HG02884 (cell line): ENCODE results near the gene PDLIM7.
A peak's percentile ranks its signal among the peaks of the same experiment; 100 is the strongest.

Experiments used
- ATAC-seq: cut with Tn5 transposase; IDR thresholded peaks from one replicate; pipeline ENCODE4 v1.9.1; 2021; ENCODE audit warnings: mild to moderate bottlenecking, moderate library complexity; ENCODE audit not compliant: unreplicated experiment

The PDLIM7 gene

GRCh38 chr5:177458912-177459350 lies 38.5 kb downstream of the PDLIM7 start:
- ATAC-seq: no peak

GRCh38 chr5:177457852-177458681 lies 39.3 kb downstream of the PDLIM7 start:
- no peak for ATAC-seq

- ATAC-seq: peak; percentile 48
Observed at GRCh38 chr5:177456976-177457851, 40.2 kb downstream of the PDLIM7 start.

- no peak for ATAC-seq
Observed at GRCh38 chr5:177456591-177456964, 40.8 kb downstream of the PDLIM7 start.

- no peak for ATAC-seq
Observed at GRCh38 chr5:177455661-177456590, 41.5 kb downstream of the PDLIM7 start.

- peak; percentile 48 for ATAC-seq
Observed at GRCh38 chr5:177455036-177455660, 42.3 kb downstream of the PDLIM7 start.

GRCh38 chr5:177454397-177455035 lies 42.9 kb downstream of the PDLIM7 start:
- ATAC-seq: peak; percentile 29

- ATAC-seq: no peak
Observed at GRCh38 chr5:177453852-177454396, 43.5 kb downstream of the PDLIM7 start.

GRCh38 chr5:177452688-177453638 lies 44.4 kb downstream of the PDLIM7 start:
- ATAC-seq: no peak

GRCh38 chr5:177450667-177451424 lies 46.6 kb downstream of the PDLIM7 start:
- ATAC-seq: no peak

- no peak for ATAC-seq
Observed at GRCh38 chr5:177449140-177450061, 48.0 kb downstream of the PDLIM7 start.

GRCh38 chr5:177448244-177448950 lies 49.0 kb downstream of the PDLIM7 start:
- ATAC-seq: no peak

GRCh38 chr5:177447611-177448243 lies 49.7 kb downstream of the PDLIM7 start:
- no peak for ATAC-seq

- ATAC-seq: peak; percentile 36
Observed at GRCh38 chr5:177447066-177447610, 50.3 kb downstream of the PDLIM7 start.
